Neural cell (in vitro differentiated cells): ENCODE results near the gene FANCB. TPM values are rescaled to one million over a fixed set of nuclear protein-coding genes. Genes with fewer than 3 reads are reported as not detected.

ENCODE experiments used
- H2AFZ ChIP-seq: fragments of 200-600, 300-800 bp; sonication (generic), shearing (Covaris generic); 2 replicates; pipeline ENCODE4 v1.6.0; 2014; ENCODE audit warnings: low read depth, mild to moderate bottlenecking, antibody characterized with exemption, low read length, moderate library complexity
- H3F3A ChIP-seq: fragments of 200-600 bp; shearing (Covaris generic); 2 replicates; pipeline ENCODE4 v1.6.1; 2016; ENCODE audit warnings: mild to moderate bottlenecking, moderate library complexity, mixed read lengths, antibody characterized with exemption, low read length; ENCODE audit not compliant: insufficient read depth, poor library complexity, severe bottlenecking
- H3K27ac ChIP-seq: fragments of 200-600, 300-800 bp; sonication (generic), shearing (Covaris generic); 2 replicates; pipeline ENCODE4 v1.5.1; 2014; ENCODE audit warnings: mild to moderate bottlenecking, low read length, moderate library complexity
- H3K27me3 ChIP-seq: fragments of 300-800, 200-600 bp; sonication (generic), shearing (Covaris generic); 2 replicates; pipeline ENCODE4 v1.6.0; 2014; ENCODE audit warnings: mild to moderate bottlenecking, low read depth, low read length, moderate library complexity; ENCODE audit not compliant: insufficient read depth
- H3K36me3 ChIP-seq: fragments of 300-800, 200-600 bp; sonication (generic), shearing (Covaris generic); 2 replicates; pipeline ENCODE4 v1.5.1; 2014; ENCODE audit warnings: mild to moderate bottlenecking, antibody characterized with exemption, low read length, moderate library complexity; ENCODE audit not compliant: insufficient read depth
- H3K4me2 ChIP-seq: fragments of 300-800, 200-600 bp; sonication (generic), shearing (Covaris generic); 2 replicates; pipeline ENCODE4 v1.6.0; 2014; ENCODE audit warnings: mild to moderate bottlenecking, low read length
- H3K4me3 ChIP-seq: fragments of 300-800, 200-600 bp; sonication (generic), shearing (Covaris generic); 2 replicates; pipeline ENCODE4 v1.5.1; 2014; ENCODE audit warnings: mild to moderate bottlenecking, low read length, moderate library complexity
- H3K79me2 ChIP-seq: fragments of 200-600 bp; shearing (Covaris generic); replicated peaks from 2 replicates; pipeline ENCODE4 v1.6.0; 2014; ENCODE audit warnings: mild to moderate bottlenecking, low read length, moderate library complexity; ENCODE audit not compliant: insufficient read depth
- H3K9ac ChIP-seq: fragments of 300-800, 200-600 bp; sonication (generic), shearing (Covaris generic); 2 replicates; pipeline ENCODE4 v1.6.1; 2016; ENCODE audit warnings: mild to moderate bottlenecking, low read length, mixed read lengths
- H3K9me2 ChIP-seq: fragments of 200-600 bp; shearing (Covaris generic); 2 replicates; pipeline ENCODE4 v1.6.1; 2016; ENCODE audit warnings: mild to moderate bottlenecking, low read length, mixed read lengths; ENCODE audit not compliant: insufficient read depth
- H3K9me3 ChIP-seq: fragments of 200-600, 300-800 bp; sonication (generic), shearing (Covaris generic); 2 replicates; pipeline ENCODE4 v1.6.1; 2016; ENCODE audit warnings: mild to moderate bottlenecking, mixed run types, low read length, moderate library complexity, mixed read lengths
- H4K20me1 ChIP-seq: fragments of 200-600 bp; shearing (Covaris generic); 2 replicates; pipeline ENCODE4 v1.6.1; 2016; ENCODE audit warnings: mild to moderate bottlenecking, mixed run types; ENCODE audit not compliant: insufficient read depth
- EP300 ChIP-seq: fragments of 450-650 bp; conservative IDR thresholded peaks from 2 replicates; pipeline ENCODE4 v1.6.1; 2014; ENCODE audit warnings: antibody characterized with exemption, mild to moderate bottlenecking, moderate library complexity; ENCODE audit not compliant: poor library complexity, severe bottlenecking
- EZH2 ChIP-seq: fragments of 200-600, 300-800 bp; shearing (Covaris generic), sonication (generic); IDR thresholded peaks from 2 replicates; pipeline ENCODE4 v1.6.1; 2014; ENCODE audit warnings: antibody characterized with exemption, low read length, borderline replicate concordance, mild to moderate bottlenecking; ENCODE audit not compliant: insufficient read depth, poor library complexity, severe bottlenecking
- MXI1 ChIP-seq: fragments of 450-650 bp; conservative IDR thresholded peaks from 2 replicates; pipeline ENCODE4 v1.6.1; 2014; ENCODE audit warnings: antibody characterized with exemption, mild to moderate bottlenecking; ENCODE audit not compliant: poor library complexity, severe bottlenecking
- POLR2AphosphoS5 ChIP-seq: IDR thresholded peaks from 2 replicates; pipeline ENCODE4 v1.6.1; 2012
- RAD21 ChIP-seq: fragments of 450-650 bp; conservative IDR thresholded peaks from 2 replicates; pipeline ENCODE4 v1.6.1; 2014; ENCODE audit warnings: antibody characterized with exemption, mild to moderate bottlenecking, moderate library complexity
- SMC3 ChIP-seq: fragments of 450-650 bp; conservative IDR thresholded peaks from 2 replicates; pipeline ENCODE4 v1.6.1; 2014; ENCODE audit warnings: antibody characterized with exemption, mild to moderate bottlenecking, moderate library complexity; ENCODE audit not compliant: poor library complexity
- TAF1 ChIP-seq: IDR thresholded peaks from 2 replicates; pipeline ENCODE4 v1.6.1; 2012; ENCODE audit warnings: low read depth
- polyA plus RNA-seq: library from polyadenylated mRNA; depleted of rRNA; stranded (reverse); fragments of >200 nt; gene quantifications from 2 replicates; pipeline ENCODE4 v1.2.3, GENCODE V29; 2014
- TF ChIP-seq, protein P1 (sequence below): fragments of 450-650 bp; IDR thresholded peaks from 2 replicates; pipeline ENCODE4 v1.5.1; 2014; ENCODE audit warnings: antibody characterized with exemption, mild to moderate bottlenecking, moderate library complexity; ENCODE audit not compliant: poor library complexity, severe bottlenecking
- TF ChIP-seq, protein P2 (sequence below): IDR thresholded peaks from 2 replicates; pipeline ENCODE4 v1.6.1; 2012; ENCODE audit warnings: borderline replicate concordance

The FANCB gene
- polyA plus RNA-seq, 1 donor from 2014 or later, result 0.17 TPM

DNA sequence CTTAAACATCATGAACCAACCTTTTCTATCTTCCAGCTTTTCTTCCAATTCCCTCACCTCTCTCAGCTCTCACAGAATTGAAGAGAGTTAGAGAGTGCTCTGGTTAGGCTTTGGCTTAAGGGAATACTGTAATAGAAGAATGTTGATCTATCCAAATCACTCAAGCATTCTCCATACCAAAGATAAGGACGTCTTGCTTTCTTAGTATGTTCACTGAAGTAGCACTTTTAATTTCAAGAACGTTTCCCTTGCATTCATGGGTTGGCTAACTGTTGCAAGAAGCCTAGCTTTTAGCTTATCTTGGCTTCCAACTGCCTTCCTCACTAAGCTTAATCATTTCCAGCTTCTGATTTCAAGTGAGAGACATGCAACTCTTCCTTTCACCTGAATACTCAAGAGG lies 43.2 kb downstream of the FANCB start:
- Histone ChIP-seq H3K36me3 (no peaks in the 10 kb centered on the region), H3K4me2 (no peak overlapping the region), H2AFZ (no peak overlapping the region), H3F3A (no peaks in the 10 kb centered on the region), H3K27me3 (no peaks in the 10 kb centered on the region), H3K4me3 (no peak overlapping the region), H3K27ac (no peak overlapping the region), H3K9me3 (no peaks in the 10 kb centered on the region), H3K79me2 (no peaks in the 10 kb centered on the region), H4K20me1 (no peaks in the 10 kb centered on the region), H3K9ac (no peak overlapping the region), H3K9me2 (no peaks in the 10 kb centered on the region)
- TF ChIP-seq MXI1 (no peak), RAD21 (no peak), EZH2 (no peak), SMC3 (no peak), POLR2AphosphoS5 (no peak), EP300 (no peak), TAF1 (no peak)
- TF ChIP-seq, protein P1, sequence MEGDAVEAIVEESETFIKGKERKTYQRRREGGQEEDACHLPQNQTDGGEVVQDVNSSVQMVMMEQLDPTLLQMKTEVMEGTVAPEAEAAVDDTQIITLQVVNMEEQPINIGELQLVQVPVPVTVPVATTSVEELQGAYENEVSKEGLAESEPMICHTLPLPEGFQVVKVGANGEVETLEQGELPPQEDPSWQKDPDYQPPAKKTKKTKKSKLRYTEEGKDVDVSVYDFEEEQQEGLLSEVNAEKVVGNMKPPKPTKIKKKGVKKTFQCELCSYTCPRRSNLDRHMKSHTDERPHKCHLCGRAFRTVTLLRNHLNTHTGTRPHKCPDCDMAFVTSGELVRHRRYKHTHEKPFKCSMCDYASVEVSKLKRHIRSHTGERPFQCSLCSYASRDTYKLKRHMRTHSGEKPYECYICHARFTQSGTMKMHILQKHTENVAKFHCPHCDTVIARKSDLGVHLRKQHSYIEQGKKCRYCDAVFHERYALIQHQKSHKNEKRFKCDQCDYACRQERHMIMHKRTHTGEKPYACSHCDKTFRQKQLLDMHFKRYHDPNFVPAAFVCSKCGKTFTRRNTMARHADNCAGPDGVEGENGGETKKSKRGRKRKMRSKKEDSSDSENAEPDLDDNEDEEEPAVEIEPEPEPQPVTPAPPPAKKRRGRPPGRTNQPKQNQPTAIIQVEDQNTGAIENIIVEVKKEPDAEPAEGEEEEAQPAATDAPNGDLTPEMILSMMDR, result no peak
- TF ChIP-seq, protein P2, sequence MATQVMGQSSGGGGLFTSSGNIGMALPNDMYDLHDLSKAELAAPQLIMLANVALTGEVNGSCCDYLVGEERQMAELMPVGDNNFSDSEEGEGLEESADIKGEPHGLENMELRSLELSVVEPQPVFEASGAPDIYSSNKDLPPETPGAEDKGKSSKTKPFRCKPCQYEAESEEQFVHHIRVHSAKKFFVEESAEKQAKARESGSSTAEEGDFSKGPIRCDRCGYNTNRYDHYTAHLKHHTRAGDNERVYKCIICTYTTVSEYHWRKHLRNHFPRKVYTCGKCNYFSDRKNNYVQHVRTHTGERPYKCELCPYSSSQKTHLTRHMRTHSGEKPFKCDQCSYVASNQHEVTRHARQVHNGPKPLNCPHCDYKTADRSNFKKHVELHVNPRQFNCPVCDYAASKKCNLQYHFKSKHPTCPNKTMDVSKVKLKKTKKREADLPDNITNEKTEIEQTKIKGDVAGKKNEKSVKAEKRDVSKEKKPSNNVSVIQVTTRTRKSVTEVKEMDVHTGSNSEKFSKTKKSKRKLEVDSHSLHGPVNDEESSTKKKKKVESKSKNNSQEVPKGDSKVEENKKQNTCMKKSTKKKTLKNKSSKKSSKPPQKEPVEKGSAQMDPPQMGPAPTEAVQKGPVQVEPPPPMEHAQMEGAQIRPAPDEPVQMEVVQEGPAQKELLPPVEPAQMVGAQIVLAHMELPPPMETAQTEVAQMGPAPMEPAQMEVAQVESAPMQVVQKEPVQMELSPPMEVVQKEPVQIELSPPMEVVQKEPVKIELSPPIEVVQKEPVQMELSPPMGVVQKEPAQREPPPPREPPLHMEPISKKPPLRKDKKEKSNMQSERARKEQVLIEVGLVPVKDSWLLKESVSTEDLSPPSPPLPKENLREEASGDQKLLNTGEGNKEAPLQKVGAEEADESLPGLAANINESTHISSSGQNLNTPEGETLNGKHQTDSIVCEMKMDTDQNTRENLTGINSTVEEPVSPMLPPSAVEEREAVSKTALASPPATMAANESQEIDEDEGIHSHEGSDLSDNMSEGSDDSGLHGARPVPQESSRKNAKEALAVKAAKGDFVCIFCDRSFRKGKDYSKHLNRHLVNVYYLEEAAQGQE, result no peak

GRCh38 chrX:14826319-14826718 lies 46.5 kb downstream of the FANCB start:
- no peaks in the 10 kb centered on the region for H4K20me1 ChIP-seq
- H3K27me3 ChIP-seq, result no peaks in the 10 kb centered on the region
- H3K4me3 ChIP-seq, result no peak overlapping the region
- no peaks in the 10 kb centered on the region for H3K9me2 ChIP-seq
- no peaks in the 10 kb centered on the region for H3K9me3 ChIP-seq
- no peaks in the 10 kb centered on the region for H3F3A ChIP-seq
- H3K36me3 ChIP-seq, result no peaks in the 10 kb centered on the region
- H3K4me2 ChIP-seq, result no peak overlapping the region
- H3K79me2 ChIP-seq, result no peaks in the 10 kb centered on the region
- TF ChIP-seq TAF1, result no peak
- no peak for TF ChIP-seq RAD21
- no peak for TF ChIP-seq EZH2
- no peak for TF ChIP-seq MXI1
- no peak for TF ChIP-seq POLR2AphosphoS5
- no peak for TF ChIP-seq SMC3
- TF ChIP-seq, protein P1, result no peak
- no peak for TF ChIP-seq EP300
- TF ChIP-seq, protein P2, result no peak
- H3K27ac ChIP-seq, result no peak overlapping the region
- H2AFZ ChIP-seq, result no peak overlapping the region
- no peak overlapping the region for H3K9ac ChIP-seq
